ENCODE measurements around the gene MINDY4B. TPM values are rescaled to one million over a fixed set of nuclear protein-coding genes. Genes with fewer than 3 reads are reported as not detected.

The MINDY4B gene
- total RNA-seq (2021) (not detected in 2 replicates), Bru-seq, nascent RNA (not detected), BruChase-seq, experiment 1, labeled RNA remaining after a 2-hour chase (not detected), BruChase-seq, experiment 2, labeled RNA remaining after a 6-hour chase (not detected)
- long read RNA-seq = 0 reads

DNA sequence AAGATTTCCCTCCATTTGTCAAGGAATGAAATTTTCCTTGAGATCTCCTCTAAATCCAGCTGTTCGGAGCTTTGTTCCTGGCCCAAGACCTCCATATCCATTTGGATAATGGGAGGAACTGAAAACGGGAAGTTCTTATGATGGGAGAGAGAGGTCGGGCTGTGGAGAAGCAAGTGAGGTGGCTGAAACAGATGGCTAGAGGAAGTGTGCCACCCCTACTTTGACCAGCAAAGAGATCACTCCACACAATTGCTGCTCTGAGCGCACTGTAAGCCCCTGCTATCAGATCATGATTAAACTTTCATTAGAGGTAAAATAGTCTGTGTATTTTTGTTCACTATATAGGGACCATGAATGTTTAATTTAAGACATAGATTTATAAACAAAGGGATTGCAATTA, at the start of gene MINDY4B:
MINDY4B (minus strand) TSS at position 101 of the 400 bp plus-strand sequence; CDS start at position 101, 0 bp downstream.
- Histone ChIP-seq H3K36me3 (ENCODE audit: insufficient read depth, low read length, poor library complexity, severe bottlenecking) (no peaks in the 10 kb centered on the region), H3K27ac (ENCODE audit: low read depth, low read length, poor library complexity, severe bottlenecking) (no peak within 1 kb of the TSS), H3K4me1 (ENCODE audit: insufficient read depth, low read length, poor library complexity, severe bottlenecking) (no peaks in the 10 kb centered on the region), H3K4me3 (ENCODE audit: low read depth, low read length, poor library complexity, severe bottlenecking) (no peak within 1 kb of the TSS), H3K27me3 (replicated peaks; ENCODE audit: insufficient read depth, low read depth, low read length, poor library complexity) (peaks cover 20% of the 10 kb centered on the region), H3K9me3 (ENCODE audit: low read depth, low read length, poor library complexity, severe bottlenecking) (no peaks in the 10 kb centered on the region)
- ChIA-PET CTCF (no interaction called here), POLR2A (ENCODE audit: low non-redundant PET) (no interaction called here)
- intact Hi-C loops (cut with micrococcal nuclease; ENCODE audit: unreplicated experiment) = no loop called here
- no peak for TF ChIP-seq EZH2 (IDR thresholded peaks at IDR 0.05; ENCODE audit: borderline replicate concordance, low read depth, low read length, poor library complexity, severe bottlenecking)
- TF ChIP-seq, protein P1, sequence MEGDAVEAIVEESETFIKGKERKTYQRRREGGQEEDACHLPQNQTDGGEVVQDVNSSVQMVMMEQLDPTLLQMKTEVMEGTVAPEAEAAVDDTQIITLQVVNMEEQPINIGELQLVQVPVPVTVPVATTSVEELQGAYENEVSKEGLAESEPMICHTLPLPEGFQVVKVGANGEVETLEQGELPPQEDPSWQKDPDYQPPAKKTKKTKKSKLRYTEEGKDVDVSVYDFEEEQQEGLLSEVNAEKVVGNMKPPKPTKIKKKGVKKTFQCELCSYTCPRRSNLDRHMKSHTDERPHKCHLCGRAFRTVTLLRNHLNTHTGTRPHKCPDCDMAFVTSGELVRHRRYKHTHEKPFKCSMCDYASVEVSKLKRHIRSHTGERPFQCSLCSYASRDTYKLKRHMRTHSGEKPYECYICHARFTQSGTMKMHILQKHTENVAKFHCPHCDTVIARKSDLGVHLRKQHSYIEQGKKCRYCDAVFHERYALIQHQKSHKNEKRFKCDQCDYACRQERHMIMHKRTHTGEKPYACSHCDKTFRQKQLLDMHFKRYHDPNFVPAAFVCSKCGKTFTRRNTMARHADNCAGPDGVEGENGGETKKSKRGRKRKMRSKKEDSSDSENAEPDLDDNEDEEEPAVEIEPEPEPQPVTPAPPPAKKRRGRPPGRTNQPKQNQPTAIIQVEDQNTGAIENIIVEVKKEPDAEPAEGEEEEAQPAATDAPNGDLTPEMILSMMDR (conservative IDR thresholded peaks at IDR 0.05; ENCODE audit: low read depth, low read length) = no peak
- no peak for DNase-seq (ENCODE audit: low spot score)
- no TSS peak for BruUV-seq (replicated peaks)

DNA sequence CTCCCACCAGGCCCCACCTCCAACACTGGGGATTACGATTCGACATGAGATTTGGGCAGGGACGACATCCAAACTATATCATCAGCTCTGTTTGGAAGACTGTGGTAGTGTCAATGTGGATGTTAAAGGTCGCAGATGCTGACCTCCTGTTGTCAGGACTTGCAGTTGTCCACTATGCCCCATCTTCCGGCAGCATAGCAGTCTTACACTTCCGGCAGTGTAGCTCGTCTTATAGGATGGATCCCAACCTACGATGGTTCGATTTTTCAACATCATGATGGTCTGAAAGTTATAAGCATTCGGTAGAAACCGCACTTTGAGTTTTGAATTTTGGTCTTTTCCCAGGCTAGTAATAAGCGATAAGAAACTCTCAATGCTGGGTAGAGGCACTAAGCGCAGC, 46.7 kb upstream of the MINDY4B start:
- CTCF ChIA-PET = no interaction called here
- intact Hi-C loops (cut with micrococcal nuclease; ENCODE audit: unreplicated experiment) = no loop called here
- TF ChIP-seq, protein P1 (conservative IDR thresholded peaks at IDR 0.05; ENCODE audit: low read depth, low read length) = no peak
- TF ChIP-seq EZH2 (IDR thresholded peaks at IDR 0.05; ENCODE audit: borderline replicate concordance, low read depth, low read length, poor library complexity, severe bottlenecking) = no peak
- H3K27ac ChIP-seq (ENCODE audit: low read depth, low read length, poor library complexity, severe bottlenecking) = no peak overlapping the region
- no peaks in the 10 kb centered on the region for H3K9me3 ChIP-seq (ENCODE audit: low read depth, low read length, poor library complexity, severe bottlenecking)
- no peak for DNase-seq (ENCODE audit: low spot score)
- no peak overlapping the region for H3K4me3 ChIP-seq (ENCODE audit: low read depth, low read length, poor library complexity, severe bottlenecking)
- POLR2A ChIA-PET (ENCODE audit: low non-redundant PET) = no interaction called here
- no peaks in the 10 kb centered on the region for H3K4me1 ChIP-seq (ENCODE audit: insufficient read depth, low read length, poor library complexity, severe bottlenecking)
- H3K27me3 ChIP-seq (replicated peaks; ENCODE audit: insufficient read depth, low read depth, low read length, poor library complexity) = peaks cover 32% of the 10 kb centered on the region
- no TSS peak for BruUV-seq (replicated peaks)
- H3K36me3 ChIP-seq (ENCODE audit: insufficient read depth, low read length, poor library complexity, severe bottlenecking) = no peaks in the 10 kb centered on the region

- ChIA-PET CTCF (no interaction called here), POLR2A (ENCODE audit: low non-redundant PET) (no interaction called here)
- no peak for DNase-seq (ENCODE audit: low spot score)
- Histone ChIP-seq H3K4me1 (ENCODE audit: insufficient read depth, low read length, poor library complexity, severe bottlenecking) (no peaks in the 10 kb centered on the region), H3K27ac (ENCODE audit: low read depth, low read length, poor library complexity, severe bottlenecking) (no peak overlapping the region), H3K27me3 (replicated peaks; ENCODE audit: insufficient read depth, low read depth, low read length, poor library complexity) (peaks cover 3% of the 10 kb centered on the region), H3K36me3 (ENCODE audit: insufficient read depth, low read length, poor library complexity, severe bottlenecking) (no peaks in the 10 kb centered on the region), H3K4me3 (ENCODE audit: low read depth, low read length, poor library complexity, severe bottlenecking) (no peak overlapping the region), H3K9me3 (ENCODE audit: low read depth, low read length, poor library complexity, severe bottlenecking) (no peaks in the 10 kb centered on the region)
- intact Hi-C loops (cut with micrococcal nuclease; ENCODE audit: unreplicated experiment) = no loop called here
- TF ChIP-seq, protein P1 (conservative IDR thresholded peaks at IDR 0.05; ENCODE audit: low read depth, low read length) = no peak
- no peak for TF ChIP-seq EZH2 (IDR thresholded peaks at IDR 0.05; ENCODE audit: borderline replicate concordance, low read depth, low read length, poor library complexity, severe bottlenecking)
- no TSS peak for BruUV-seq (replicated peaks)
These were observed 40.2 kb upstream of the MINDY4B start for GRCh38 chr3:150945226-150946032.
